ENCODE measurements around the gene ADSL. TPM values are rescaled to one million over a fixed set of nuclear protein-coding genes. Genes with fewer than 3 reads are reported as not detected.

Gene ADSL
- total RNA-seq, 1 donor: 155 TPM

- no peak for TF ChIP-seq CTCF (IDR thresholded peaks at IDR 0.05; ENCODE audit: extremely low read depth, low read depth, low read length)
- no peaks in the 10 kb centered on the region for H3K79me2 ChIP-seq (ENCODE audit: insufficient read depth, low read length)
- H4K20me1 ChIP-seq (ENCODE audit: insufficient read depth, low read length): peaks cover 26% of the 10 kb centered on the region
- H3K27ac ChIP-seq (ENCODE audit: low read depth, low read length): no peak overlapping the region
- H3K9me3 ChIP-seq (ENCODE audit: low read depth, low read length): no peaks in the 10 kb centered on the region
- H3K27me3 ChIP-seq (ENCODE audit: insufficient read depth, low read length): no peaks in the 10 kb centered on the region
- H3K4me2 ChIP-seq (ENCODE audit: insufficient read depth, low read length): no peak overlapping the region
- H3K4me1 ChIP-seq (ENCODE audit: insufficient read depth, low read length): no peaks in the 10 kb centered on the region
- H2AFZ ChIP-seq (ENCODE audit: low read length): no peak overlapping the region
- DNase-seq (ENCODE audit: insufficient read length, low spot score, missing footprints): no peak
- H3K36me3 ChIP-seq (ENCODE audit: insufficient read depth, low read length): peaks cover 67% of the 10 kb centered on the region
- H3K4me3 ChIP-seq (ENCODE audit: insufficient read depth, low read length): no peak overlapping the region
Observed at GRCh38 chr22:40420341-40421081, 74.2 kb downstream of the ADSL start.

- DNase-seq (ENCODE audit: insufficient read length, low spot score, missing footprints): peak; percentile 56
- Histone ChIP-seq H3K4me2 (ENCODE audit: insufficient read depth, low read length) (no peak overlapping the region), H2AFZ (ENCODE audit: low read length) (no peak overlapping the region), H3K4me3 (ENCODE audit: insufficient read depth, low read length) (no peak overlapping the region), H3K79me2 (ENCODE audit: insufficient read depth, low read length) (no peaks in the 10 kb centered on the region), H3K27me3 (ENCODE audit: insufficient read depth, low read length) (no peaks in the 10 kb centered on the region), H3K36me3 (ENCODE audit: insufficient read depth, low read length) (peaks cover 71% of the 10 kb centered on the region), H3K4me1 (ENCODE audit: insufficient read depth, low read length) (no peaks in the 10 kb centered on the region), H3K27ac (ENCODE audit: low read depth, low read length) (no peak overlapping the region), H3K9me3 (ENCODE audit: low read depth, low read length) (no peaks in the 10 kb centered on the region), H4K20me1 (ENCODE audit: insufficient read depth, low read length) (peaks cover 26% of the 10 kb centered on the region)
- no peak for TF ChIP-seq CTCF (IDR thresholded peaks at IDR 0.05; ENCODE audit: extremely low read depth, low read depth, low read length)
Observed at GRCh38 chr22:40421082-40421350, 74.7 kb downstream of the ADSL start.

- H3K4me2 ChIP-seq (ENCODE audit: insufficient read depth, low read length): no peak overlapping the region
- no peaks in the 10 kb centered on the region for H3K9me3 ChIP-seq (ENCODE audit: low read depth, low read length)
- peaks cover 74% of the 10 kb centered on the region for H3K36me3 ChIP-seq (ENCODE audit: insufficient read depth, low read length)
- H3K4me1 ChIP-seq (ENCODE audit: insufficient read depth, low read length): no peaks in the 10 kb centered on the region
- peaks cover 6% of the 10 kb centered on the region for H3K79me2 ChIP-seq (ENCODE audit: insufficient read depth, low read length)
- TF ChIP-seq CTCF (IDR thresholded peaks at IDR 0.05; ENCODE audit: extremely low read depth, low read depth, low read length): no peak
- H4K20me1 ChIP-seq (ENCODE audit: insufficient read depth, low read length): peaks cover 30% of the 10 kb centered on the region
- no peak overlapping the region for H3K4me3 ChIP-seq (ENCODE audit: insufficient read depth, low read length)
- H3K27me3 ChIP-seq (ENCODE audit: insufficient read depth, low read length): no peaks in the 10 kb centered on the region
- DNase-seq (ENCODE audit: insufficient read length, low spot score, missing footprints): peak; percentile 51
- no peak overlapping the region for H2AFZ ChIP-seq (ENCODE audit: low read length)
- H3K27ac ChIP-seq (ENCODE audit: low read depth, low read length): no peak overlapping the region
Observed at GRCh38 chr22:40421941-40422340, 75.6 kb downstream of the ADSL start.

- no peak for TF ChIP-seq CTCF (IDR thresholded peaks at IDR 0.05; ENCODE audit: extremely low read depth, low read depth, low read length)
- Histone ChIP-seq H3K36me3 (ENCODE audit: insufficient read depth, low read length) (peaks cover 80% of the 10 kb centered on the region), H3K9me3 (ENCODE audit: low read depth, low read length) (no peaks in the 10 kb centered on the region), H3K4me3 (ENCODE audit: insufficient read depth, low read length) (no peak overlapping the region), H3K27me3 (ENCODE audit: insufficient read depth, low read length) (no peaks in the 10 kb centered on the region), H3K4me1 (ENCODE audit: insufficient read depth, low read length) (no peaks in the 10 kb centered on the region), H3K79me2 (ENCODE audit: insufficient read depth, low read length) (peaks cover 6% of the 10 kb centered on the region), H2AFZ (ENCODE audit: low read length) (no peak overlapping the region), H3K27ac (ENCODE audit: low read depth, low read length) (no peak overlapping the region), H4K20me1 (ENCODE audit: insufficient read depth, low read length) (peaks cover 30% of the 10 kb centered on the region), H3K4me2 (ENCODE audit: insufficient read depth, low read length) (no peak overlapping the region)
- DNase-seq (ENCODE audit: insufficient read length, low spot score, missing footprints): peak; percentile 39
Observed at GRCh38 chr22:40422558-40423309, 76.4 kb downstream of the ADSL start.

Data from osteoblast (primary cell).